HG02588 (cell line): Measurements from ENCODE around the gene PLXNA1.

Experiments used
- ATAC-seq: cut with Tn5 transposase; IDR thresholded peaks from one replicate; pipeline ENCODE4 v1.9.1; 2021; ENCODE audit warnings: mild to moderate bottlenecking, moderate library complexity; ENCODE audit not compliant: unreplicated experiment

Gene PLXNA1

DNA sequence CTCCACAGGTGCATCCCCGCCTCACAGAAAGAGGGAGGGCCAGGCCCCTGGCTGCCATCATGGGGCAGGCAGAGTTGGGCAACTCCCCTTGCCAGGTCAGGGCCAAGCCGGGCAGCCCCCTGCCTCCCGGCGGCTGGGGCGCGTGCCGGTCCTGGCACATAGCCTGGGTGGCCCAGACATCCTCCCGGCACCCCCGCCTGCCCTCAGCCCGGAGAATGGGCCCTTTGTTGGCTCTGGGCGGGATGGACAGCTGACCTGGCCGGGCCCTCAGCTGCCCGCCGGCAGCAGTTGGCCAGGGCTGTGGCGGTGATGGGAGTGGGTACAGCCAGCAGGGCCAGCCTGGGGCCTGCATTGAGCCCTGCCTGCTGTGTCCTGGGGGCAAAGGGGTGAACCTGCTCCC lies 16.5 kb downstream of the PLXNA1 start:
- ATAC-seq, result no peak

DNA sequence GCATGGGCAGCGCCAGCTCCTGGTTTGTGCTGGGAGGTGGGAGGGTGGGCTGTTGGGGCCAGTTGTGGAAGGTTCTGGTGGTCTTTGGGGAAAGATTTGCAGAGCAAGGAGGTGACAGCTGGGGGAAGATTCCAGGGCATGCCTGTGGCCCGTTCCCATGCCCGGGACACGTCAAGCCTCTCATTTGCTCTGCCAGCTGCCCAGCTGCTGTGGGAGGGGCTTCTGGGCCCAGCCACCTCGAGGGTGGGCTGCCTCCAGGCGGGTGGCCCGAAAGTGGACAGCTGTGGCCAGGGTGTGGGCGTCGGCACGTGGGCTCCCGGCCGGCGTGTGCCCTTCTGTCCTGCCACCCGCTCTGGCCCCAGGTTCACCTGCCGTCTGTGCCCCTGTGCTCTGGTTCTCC lies 17.2 kb downstream of the PLXNA1 start:
- ATAC-seq, result no peak

DNA sequence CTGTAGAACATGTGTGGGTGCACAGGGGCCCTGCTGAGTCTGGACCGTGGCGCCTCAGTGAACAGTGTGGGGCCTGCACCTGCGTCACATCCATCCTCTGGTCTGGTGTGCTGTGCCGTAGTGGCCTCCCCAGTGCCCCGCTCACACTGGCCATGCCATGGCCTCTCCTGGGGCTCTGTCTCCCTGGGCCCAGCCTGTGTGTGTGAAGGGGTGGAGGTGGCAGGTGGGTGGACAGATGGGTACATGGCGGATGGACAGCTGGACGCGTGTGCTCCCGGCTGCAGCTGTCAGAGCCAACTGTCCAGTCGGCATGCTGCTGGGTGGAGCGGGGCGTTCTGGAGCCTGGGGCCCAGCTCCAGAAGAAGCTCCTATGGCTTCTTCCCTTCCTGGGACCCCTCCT lies 17.8 kb downstream of the PLXNA1 start:
- ATAC-seq, result no peak

DNA sequence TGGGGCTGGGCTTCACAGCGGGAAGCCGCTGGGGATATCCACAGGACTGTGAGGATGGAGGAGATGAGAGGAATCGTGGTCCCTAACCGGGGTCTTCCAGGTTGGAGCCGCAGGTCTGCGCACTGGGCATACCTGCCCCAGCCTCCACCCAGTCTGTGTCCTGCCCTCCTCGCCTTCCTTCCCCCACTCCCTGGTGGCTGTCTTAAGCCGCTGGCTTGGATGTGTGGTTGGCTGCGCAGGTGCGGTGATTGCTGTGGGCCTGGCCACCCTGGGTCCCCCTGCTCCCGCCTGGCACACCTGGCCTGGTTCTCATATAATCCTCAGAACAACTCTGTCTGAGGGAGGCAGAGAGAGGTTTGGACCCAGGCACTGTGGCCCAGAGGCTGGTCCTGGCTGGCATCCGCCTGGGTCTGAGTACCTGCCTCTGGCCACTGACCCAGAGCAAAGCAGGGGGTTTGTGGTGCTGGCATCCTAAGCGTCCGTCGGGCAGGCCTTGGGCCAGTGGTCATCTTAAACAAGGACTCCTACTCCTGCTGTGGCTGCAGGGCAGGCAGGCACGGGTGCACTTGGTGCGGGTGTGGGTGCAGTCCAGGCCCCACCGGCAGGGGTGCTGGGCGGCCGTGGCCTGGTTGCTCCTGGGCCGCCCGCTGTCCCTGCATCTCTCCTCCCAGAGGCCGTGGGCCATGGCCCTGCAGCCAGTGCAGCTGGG lies 18.7 kb downstream of the PLXNA1 start:
- no peak for ATAC-seq

DNA sequence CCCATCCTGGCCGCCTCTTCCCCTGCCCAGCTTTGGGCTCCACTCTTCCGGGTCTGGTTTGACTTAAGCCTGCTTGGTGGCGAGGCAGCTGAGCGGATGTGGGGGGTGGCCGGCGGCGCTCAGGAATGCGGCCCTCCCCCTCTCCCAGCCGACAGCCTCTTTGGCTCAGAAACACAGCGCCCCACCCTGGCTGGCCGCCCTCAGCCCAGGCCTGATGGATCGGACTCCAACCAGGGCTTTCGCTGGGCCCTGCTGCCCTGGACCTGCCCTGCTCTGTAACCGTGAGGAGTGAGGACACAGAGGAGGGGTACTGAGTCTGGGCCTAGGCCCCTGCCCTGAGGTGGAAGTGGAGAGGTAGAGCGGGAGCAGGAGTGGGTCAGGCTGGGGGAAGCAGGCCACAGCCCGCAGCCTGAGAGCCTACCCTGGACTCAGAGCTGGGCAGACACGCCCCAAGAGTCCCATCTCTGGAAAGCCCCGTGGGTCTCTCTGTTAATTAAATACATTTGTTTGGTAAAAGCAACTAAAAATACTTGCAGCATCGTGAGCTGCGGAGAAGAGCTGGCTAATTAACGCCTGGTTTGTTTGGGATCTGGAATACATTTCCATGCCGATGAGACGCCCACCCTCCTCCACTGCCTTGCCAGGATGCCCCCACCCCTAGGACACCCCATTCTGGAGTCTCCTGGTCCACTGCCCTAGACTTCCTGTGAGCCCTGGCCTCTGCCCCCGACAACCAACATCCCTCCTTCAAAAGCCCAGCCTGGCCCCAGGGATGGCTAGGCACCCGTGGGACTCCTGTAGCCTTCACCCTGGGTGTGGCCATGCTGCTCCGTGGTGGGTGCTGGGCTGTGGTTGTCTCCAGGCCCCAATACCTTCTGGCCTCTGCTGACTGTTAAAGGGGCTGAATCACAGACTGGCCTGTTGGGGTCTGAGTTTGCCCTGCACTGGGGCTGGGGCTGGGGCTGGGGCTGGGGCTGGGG lies 19.6 kb downstream of the PLXNA1 start:
- no peak for ATAC-seq

DNA sequence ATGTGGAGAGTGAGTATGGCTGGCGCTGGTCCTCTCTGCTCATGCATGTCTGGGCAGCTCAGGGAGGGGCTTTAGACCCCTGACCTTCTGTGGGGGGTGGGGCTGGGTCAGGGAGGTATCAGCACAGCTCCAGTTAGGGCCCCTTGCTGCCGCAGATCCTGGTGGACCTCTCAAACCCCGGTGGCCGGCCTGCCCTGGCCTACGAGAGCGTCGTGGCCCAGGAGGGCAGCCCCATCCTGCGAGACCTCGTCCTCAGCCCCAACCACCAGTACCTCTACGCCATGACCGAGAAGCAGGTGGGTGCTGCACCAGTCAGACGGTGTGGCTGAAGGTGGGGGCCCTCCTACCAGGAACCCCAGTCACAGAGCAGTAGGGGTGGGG lies 20.2 kb downstream of the PLXNA1 start:
- no peak for ATAC-seq

DNA sequence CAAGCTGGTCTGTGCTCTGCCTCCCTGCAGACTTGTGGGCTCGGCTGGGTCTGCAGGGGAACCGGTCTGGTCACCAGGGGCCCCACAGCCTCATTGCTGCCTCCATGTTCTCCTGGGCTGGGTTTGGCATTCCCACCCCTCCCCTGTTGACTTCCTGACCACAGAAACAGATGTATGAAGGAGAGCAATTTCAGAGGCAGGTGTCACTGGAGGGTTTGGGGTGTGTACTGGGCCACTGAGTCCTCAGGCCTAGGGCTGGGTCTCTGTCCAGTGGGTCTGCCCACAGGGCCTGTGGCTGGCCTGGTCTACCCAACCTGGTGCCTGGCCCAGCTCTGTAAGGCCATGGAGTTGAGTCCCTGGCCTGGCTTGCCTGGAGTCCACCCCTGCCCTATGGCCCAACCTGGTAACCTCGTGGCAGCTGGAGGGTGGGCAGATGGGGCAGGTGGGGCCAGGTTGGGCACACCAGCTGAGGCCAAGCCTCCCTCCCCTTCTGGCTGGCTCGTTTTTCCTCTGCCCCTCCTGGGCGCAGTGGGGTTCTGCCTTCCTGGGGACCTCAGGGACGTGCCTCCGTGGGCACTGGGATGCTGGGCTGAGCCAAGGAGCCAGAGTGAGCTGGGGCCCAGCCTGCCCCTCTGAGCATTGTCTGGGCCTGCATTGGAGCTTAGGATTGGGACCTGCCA lies 20.8 kb downstream of the PLXNA1 start:
- ATAC-seq, result no peak

DNA sequence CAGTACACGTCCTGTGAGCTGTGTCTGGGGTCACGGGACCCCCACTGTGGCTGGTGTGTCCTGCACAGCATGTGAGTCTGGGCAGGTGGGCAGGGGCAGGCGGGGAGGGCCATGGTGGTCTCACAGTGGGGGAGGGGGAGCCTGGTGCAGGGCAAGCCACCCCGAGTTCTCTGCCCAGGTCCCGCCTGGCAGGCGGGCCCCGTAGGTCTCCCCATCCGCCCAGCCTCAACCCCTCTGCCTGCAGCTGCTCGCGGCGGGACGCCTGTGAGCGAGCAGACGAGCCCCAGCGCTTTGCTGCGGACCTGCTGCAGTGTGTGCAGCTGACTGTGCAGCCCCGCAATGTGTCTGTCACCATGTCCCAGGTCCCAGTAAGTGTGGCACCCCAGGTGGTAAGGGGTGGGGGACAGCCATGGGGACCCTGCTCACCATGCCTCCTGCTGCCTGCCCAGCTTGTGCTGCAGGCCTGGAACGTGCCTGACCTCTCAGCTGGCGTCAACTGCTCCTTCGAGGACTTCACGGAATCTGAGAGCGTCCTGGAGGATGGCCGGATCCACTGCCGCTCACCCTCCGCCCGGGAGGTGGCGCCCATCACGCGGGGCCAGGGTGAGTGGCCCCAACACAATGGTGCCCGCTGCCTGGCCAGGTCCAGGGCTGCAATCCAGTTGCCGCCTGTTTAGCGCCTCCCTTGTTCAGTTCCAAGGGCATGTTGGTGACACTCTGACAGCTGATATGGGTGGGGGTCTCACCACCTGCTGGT lies 21.9 kb downstream of the PLXNA1 start:
- no peak for ATAC-seq

DNA sequence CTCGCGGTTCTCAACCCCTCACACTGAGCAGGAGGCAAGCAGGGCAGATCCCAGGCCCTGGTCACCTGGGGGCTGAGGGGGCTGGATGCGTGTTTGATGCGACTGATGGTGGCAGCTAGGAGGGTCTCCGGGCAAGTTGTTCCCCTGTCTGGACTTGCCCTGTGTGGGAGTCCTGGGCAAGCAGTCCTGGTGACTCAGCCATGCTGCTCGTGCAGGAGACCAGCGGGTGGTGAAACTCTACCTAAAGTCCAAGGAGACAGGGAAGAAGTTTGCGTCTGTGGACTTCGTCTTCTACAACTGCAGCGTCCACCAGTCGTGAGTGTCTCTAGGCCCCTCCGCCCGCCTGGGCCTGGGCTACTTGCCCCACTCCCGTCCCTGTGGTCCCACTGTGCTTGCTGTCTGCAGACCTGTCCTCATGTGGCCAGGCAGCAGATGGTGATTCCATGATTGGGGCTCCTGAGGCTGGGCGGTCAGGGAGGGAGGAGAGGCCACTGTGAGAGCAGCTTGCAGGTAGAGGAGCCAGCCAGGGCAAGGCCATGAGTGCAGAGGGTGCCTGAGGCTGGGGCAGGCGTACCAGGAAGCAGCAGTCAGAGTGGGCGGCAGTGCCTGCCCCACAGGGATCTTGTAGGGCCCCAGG lies 23.1 kb downstream of the PLXNA1 start:
- no peak for ATAC-seq

DNA sequence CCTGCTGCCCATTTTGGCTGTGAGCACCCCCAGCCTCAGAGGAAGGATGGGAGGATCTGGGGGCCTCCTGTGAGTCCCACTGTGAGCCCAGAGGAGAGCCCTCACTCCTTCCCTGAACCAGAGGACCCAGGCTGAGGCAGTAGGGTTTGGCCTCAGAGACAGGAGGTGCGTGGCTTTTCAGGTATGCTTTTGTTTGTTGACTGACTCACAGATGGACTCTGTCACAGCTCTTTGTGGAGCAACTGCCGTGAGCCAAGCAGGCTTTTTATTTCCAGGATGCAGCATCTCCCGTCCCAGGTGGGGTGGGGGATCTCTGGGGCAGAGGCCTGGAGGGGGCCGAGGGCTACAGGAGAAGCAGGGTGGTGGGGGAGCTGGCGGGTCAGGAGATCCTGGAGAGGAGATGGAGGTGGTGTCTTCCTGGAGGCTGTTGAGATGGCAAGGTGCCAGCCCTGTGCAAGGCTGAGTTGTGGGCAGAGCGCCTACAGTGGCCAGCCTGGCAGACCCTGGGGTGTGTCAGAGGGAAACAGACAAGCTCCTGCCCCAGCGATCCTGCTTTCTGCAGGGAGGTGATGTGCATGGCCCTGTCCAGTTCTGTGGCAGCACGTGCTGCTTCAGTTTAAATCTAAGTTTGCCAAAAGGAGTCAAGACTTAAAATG lies 24.0 kb downstream of the PLXNA1 start:
- no peak for ATAC-seq

DNA sequence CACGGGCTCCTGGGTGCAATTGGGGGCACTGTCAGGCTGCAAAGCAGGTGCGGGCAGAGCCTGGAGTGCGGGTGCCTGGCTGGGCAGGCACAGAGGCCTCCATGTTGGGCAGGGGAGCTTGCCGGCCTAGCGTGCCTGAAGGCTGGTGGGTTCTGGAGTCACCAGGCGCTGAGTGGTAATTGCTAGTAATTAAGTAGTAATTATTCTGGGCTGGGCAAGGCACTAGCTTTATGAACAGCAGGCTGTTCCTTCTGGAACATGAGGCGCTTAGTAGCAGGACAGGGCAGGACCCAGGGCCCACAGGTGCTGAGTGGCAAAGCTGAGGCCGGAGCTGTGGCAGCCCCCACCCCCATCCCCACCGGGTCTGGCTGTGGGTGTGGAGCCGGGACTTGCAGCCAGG lies 25.3 kb downstream of the PLXNA1 start:
- ATAC-seq, result no peak

DNA sequence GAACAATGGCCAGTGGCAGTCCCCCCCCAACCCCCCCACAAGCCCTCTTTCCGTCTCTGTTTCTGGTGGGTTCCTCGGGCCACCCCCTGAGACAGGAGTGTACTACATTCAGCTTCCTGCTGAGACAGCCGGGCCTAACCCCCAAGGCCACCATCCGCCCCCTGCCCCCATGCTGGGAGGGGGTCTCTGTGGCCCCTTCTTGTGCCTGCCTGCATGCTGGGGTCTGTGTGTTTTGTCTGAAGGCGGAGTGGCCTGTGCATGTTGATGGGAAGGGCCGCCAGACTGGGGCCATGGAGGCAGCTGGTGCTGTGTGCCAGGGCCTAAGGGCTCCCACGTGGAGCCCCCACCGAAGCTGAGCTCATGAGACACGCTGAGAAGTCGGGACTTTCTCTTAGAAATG lies 26.6 kb downstream of the PLXNA1 start:
- ATAC-seq, result no peak

DNA sequence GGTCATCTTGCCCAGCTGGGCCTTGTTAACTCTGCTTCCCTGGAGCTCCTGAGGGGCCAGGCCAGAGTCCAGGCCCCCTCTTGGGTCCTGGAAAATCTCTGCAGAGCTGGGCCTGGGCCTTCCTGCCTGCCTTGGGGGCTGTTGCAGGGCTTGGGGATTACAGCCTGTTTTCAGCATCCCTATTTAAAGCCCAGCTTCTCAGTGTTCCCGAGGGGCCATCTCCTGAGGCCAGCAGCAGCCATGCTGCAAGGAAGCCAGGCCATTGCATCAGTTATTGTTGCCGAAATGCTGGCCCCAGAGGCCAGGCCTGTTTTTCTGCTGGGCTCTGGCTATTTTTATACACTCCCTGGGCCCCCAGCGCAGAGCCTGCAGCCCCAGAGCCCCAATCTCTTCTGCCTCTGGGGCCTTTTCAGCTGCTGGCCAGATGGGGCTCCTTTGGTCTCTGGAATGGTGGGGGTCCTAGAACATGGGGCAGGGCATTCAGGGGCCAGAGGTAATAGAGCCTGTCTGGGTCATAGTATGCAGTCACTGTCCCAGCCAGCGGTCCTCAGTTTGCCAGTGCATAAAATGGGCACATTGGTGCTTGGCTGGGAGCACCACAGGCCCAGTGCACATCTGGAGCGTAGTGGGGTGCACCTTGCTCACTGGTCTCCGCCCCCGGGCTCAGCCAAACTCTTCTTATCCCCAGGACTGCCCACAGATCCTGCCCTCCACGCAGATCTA lies 28.5 kb downstream of the PLXNA1 start:
- no peak for ATAC-seq

DNA sequence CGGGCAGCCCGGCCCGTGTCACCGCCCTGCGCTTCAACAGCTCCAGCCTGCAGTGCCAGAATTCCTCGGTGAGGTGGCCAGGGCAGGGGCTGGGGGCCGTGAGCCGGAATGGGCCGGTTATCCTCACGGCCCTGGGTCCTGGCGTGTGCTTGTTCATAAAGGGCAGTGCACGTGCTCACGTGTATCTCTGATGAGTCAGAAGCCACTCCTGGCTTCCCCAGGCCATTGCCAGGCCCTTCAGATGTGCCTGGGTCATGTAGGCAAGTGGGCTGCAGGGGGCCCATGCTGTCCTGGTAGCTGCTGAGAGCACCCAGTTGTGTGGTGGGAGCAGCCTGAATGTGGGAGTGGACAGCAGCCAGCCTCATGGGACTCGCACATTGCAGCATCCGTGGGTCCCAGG lies 29.2 kb downstream of the PLXNA1 start:
- ATAC-seq, result no peak

DNA sequence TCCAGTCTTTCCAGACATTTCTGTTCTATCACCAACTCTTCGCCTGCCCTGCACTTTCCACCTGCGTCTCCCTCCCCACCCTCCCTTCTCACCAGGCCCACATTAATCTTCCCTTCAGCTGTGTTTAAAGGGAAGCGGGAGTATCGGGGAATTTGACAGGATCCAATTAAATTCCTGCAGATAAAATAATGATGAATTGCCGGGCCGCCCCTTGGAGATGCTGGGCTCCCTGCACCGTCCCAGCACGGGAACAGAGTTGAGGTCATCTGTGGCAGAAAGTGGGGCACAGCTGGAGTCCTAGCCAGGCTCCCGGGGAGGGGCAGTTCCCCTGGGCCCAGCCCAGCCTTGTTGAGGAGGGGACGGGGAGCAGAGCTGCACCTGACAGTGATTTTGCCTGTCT lies 30.3 kb downstream of the PLXNA1 start:
- no peak for ATAC-seq

DNA sequence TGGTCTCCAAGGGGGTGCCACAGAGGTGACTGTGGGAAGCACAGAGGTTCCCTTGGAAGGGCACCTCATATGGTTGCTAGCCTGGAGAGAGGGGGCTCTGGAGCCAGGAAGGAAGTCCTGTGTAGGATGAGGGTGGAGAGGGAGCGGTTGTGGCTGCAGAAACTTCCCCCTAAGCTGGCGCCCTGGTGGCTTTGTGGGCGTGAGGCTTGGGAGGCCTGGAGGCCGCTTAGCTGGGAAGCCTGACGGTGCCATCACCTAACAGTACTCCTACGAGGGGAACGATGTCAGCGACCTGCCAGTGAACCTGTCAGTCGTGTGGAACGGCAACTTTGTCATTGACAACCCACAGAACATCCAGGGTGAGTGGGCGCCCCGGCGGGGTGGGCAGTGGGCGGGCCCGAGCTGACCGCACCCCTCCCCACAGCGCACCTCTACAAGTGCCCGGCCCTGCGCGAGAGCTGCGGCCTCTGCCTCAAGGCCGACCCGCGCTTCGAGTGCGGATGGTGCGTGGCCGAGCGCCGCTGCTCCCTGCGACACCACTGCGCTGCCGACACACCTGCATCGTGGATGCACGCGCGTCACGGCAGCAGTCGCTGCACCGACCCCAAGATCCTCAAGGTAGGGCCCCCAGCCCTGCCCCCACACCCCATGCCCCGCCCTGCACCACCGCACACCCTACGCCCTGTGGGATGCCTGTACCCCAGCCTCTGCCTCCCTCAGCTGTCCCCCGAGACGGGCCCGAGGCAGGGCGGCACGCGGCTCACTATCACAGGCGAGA lies 31.0 kb downstream of the PLXNA1 start:
- ATAC-seq, result no peak

DNA sequence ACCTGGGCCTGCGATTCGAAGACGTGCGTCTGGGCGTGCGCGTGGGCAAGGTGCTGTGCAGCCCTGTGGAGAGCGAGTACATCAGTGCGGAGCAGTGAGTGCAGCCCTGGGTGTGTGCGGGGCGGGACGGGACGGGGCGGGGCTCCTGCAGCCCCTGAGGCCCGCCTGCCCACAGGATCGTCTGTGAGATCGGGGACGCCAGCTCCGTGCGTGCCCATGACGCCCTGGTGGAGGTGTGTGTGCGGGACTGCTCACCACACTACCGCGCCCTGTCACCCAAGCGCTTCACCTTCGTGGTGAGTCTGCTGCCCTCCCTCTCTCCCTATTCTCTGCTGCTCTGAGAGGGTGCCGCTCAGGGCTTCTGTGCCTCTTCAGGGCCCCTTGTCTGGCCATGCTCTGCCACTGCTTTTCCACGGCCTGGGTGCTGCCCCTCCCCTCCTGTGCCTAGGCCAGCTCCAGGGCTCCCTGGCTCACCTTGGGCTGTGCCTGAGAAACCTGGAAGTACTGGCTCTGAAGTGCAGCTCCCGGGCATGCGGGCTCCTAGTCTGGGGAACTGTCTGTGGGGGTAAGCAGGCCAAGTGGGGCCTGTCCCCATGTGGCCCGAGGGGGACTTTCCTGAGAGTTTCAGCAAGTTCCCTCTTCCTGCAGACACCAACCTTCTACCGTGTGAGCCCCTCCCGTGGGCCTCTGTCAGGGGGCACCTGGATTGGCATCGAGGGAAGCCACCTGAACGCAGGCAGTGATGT lies 31.8 kb downstream of the PLXNA1 start:
- peak; percentile 43 for ATAC-seq
